ENCODE results near the gene OR11A1.
"Not testable (repeated sequence)": the region's sequence is repeated elsewhere in the genome, so short reads cannot be mapped to it uniquely, and the experiment has no call there.

The OR11A1 gene

DNA sequence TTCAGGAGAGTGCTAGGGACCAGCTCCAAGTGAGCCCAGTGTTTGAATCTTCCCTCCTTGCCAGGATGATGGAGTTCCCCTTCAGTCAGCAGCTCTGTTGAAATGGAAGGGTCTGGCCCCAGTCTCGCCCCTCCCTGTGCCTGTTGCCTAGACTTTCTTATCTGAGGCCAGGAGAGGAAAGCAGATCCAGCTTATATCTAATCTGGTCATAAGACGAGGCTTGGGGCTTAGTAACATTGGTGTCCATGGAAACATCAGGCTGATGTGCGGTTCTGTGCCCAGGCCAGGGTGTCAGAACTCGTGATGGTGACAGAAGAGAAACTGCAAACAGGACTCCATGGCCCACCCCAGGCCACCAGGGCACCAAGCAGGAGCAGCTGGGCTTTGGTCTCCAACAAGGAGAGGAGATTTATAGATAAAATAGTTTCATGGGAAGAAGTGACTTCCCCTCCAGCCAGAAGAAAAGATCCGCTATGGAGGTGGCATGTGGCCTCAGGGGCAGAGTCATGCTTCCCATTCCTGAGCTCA, 21.1 kb upstream of the OR11A1 start:
- DNase-seq: no peak

DNA sequence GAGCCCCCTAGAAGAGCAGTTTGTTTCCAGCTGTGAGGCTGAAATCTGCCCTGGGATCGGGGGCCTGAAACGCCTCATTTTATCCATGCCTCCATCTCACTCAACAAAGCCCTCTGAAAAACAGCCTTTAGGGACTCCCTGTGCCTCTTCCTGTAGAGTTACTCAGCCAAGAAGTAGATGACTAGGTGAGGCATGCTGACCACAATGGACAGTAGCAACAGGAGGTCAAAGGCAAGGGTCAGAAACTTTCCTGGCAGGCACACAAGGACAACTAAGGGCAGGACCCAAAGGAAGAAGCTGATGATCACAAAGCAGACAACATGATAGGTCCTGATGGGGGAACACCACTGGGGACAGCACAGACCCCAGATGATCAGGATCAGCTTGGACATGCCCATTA, 18.1 kb upstream of the OR11A1 start:
- DNase-seq: no peak

DNA sequence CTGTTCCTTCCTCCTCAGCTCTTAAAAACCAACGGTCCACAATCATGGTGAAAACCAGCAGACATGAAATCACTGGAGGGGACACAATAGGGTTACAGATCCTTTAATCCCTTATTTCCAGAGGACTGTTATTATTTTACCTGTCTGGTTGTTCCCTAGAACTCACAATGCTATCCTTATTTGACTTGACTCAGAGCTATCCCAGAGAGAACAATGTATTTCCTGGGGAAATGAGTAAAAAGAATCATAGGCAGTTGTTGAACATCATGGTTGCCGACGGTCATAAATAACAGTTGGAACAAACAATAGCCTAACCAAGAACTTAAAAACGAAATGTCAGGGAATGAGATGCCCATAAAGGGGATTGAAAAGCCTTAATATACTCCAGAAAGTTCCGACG, 9.4 kb upstream of the OR11A1 start:
- no peak for DNase-seq

DNA sequence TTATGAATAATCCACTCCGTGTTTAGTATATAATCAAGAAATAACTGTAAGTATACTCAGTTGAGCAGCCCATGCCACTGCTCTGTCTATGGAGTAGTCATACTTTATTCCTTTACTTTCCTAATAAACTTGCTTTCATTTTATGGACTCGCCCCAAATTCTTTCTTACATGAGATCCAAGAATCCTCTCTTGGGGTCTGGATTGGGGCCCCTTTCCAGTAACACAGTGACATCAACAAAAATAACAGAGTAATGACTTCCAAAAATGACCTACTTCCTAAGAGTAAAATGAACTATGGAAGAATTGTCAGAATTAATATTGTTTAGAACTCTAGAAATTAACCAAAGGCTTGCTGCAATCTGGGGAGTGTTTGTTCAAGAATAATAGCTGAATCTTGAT, 8.9 kb upstream of the OR11A1 start:
- no peak for DNase-seq

DNA sequence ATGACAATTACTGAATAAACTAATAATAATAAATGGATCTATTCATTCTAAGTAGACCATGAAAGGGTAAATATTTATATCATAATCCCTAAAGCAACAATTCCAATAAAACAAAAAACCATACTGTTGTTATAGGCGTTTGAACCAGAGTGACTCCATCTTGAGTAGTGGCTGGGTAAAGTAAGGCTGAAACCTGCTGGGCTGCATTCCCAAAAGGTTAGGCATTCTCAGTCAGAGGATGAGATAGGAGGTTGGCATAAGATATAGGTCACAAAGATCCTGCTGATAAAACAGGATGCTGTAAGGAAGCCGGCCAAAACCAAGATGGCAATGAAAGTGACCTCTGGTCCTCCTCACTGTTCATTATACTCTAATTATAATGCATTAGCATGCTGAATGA, 8.4 kb upstream of the OR11A1 start:
- no peak for DNase-seq

DNA sequence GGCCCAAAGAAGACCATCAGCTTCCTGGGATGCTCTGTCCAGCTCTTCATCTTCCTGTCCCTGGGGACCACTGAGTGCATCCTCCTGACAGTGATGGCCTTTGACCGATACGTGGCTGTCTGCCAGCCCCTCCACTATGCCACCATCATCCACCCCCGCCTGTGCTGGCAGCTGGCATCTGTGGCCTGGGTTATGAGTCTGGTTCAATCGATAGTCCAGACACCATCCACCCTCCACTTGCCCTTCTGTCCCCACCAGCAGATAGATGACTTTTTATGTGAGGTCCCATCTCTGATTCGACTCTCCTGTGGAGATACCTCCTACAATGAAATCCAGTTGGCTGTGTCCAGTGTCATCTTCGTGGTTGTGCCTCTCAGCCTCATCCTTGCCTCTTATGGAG, 5.2 kb upstream of the OR11A1 start:
- DNase-seq: no peak

DNA sequence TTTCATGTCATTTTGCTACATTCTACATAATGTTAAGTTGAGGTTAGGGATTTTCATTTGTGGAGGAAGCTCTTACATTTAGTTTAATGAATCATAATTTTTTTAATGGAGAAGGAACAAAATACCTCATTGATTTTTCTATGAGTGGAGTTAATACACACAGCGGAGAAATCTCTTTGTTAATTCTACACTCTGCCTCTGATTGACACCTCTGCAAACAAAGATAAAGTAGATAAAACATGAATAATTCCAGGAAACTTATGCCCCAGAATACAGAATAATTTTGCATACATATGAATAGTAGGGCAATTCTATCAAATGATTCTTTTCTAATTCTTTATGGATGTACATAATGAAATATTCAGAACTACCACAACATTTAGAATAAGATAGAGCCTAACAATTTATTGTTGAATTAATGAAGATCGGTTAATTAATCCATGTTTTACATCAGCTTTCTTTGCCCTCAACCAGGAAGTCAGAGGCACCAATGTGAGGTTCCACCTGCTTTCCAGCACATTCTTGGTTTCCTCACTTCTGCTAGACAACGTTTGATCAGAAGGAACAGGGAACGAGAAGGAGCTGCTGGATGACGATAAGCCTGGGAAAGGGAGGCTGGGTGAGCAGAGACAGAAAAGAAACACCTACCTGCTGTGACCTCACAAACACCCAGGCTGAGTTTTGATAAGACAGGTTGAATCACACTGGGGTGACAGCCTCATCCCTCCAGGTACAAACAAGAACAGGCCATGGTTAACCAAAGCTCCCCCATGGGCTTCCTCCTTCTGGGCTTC, 4.3 kb upstream of the OR11A1 start:
- DNase-seq: no peak

DNA sequence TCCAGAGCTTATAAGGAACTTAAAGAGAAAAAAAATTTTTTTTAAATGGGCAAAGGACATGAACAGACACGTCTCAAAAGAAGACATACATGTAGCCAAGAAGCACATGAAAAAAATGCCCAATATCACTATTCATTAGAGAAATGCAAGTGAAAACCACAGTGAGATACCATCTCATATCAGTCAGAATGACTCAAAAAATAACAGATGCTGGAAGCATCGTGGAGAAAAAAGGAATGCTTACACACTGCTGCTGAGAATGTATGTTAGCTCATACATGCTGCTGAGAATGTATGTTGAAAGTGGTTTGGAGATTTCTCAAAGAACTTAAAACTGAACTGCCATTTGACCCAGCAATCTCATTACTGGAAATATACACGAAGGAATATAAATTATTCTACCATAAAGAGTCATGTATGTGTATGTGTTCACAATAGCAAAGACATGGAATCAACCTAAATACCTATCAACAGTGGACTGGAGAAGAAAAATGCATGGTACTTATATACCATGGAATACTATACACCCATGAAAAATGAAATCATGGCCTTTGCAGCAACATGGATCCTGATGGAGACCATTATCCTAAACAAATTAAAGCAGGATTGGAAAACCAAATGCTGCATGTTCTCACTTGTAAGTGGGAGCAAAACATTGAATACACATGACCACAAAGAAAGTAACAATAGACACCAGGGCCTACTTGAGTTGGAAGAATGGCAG, 5.2 kb downstream of the OR11A1 start:
- no peak for DNase-seq

DNA sequence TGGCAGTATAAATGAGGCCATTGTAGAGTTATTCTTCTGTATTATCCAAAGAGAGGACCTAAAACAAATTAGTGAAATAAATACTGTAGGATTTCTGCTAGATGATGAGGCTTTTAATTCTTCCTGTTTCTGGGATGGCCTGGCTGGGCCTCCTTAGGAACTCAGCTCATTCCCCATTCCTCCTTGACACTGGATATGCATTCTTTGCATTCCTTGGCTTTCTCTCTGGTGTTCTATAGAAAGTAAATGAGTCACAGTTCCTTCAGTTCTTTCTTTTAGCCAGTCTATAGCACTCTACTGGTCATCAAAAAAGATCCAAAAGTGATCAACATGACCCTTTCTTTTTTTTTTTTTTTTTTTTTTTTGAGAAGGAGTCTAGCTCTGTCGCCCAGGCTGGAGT, 9.2 kb downstream of the OR11A1 start:
- no peak for DNase-seq

DNA sequence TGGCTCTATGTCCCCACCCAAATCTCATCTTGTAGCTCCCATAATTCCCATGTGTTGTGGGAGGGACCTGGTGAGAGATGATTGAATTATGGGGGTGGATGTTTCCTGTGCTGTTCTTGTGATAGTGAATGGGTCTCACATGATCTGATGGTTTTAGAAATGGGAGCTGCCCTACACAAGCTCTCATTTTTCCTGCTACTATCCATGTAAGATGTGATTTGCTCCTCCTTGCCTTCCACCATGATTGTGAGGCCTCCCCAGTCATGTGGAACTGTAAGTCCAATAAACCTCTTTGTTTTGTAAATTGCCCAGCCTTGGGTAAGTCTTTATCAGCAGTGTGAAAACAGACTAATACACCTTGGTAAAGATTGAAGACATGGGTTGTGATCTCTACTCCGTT, 12.8 kb downstream of the OR11A1 start:
- not testable (repeated sequence) for DNase-seq

DNA sequence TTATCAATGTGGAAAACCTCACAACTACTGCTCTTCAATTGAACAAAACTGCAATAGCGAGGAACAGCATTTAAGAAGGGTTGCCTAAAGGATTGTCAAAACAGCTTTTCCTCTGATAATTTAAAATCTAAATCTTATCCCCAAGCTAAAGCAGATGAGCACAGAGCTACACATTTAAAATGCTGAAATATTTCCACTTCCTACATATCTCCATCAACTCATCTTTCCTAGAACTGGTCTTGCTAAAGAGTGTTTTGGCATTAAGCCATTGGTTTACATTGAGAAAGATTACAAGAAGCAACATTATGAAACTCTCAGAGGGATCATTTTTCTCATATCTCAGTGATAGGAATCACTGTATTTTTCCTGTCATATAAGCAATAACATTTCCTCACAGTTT, 14.2 kb downstream of the OR11A1 start:
- no peak for DNase-seq

DNA sequence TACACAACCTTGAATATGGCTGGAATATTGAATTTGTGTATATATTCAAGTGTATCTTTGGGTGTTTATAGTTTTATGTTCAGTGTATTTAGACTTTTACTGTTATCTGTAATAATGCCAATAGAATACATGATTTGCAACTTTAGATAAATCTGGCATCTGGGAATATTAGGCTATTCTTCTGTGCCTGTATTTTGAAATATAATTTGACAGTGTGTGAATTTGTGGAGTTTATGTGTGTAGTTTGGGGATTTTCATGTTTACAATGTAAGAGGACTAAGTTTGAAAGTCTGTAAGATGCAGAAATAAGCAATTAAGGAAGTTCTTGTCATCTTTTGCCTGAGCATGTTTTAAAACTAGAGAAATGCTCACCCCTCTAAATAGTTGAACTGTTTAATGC, 17.9 kb downstream of the OR11A1 start, which contains the start of gene OR10C1:
Gene OR10C1, plus strand, starts transcription at position 301 of the 400 bp plus-strand sequence. CDS start 710 bp downstream, outside the sequence.
- no peak for DNase-seq

DNA sequence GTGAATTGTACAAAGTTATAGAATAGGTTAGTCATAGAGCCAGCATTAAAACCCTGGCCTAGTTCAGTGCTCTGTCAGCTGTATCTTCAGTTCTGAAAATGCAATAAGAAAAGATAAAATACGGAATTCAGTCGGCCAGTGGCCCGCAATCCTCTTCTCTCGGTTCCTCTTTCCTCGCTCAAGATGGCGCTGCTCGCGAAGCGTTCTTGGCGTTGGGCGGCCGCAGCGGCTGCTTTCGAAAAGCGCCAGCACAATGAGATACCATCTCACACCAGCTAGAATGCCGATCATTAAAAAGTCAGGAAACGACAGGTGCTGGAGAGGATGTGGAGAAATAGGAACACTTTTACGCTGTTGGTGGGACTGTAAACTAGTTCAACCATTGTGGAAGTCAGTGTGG, 20.1 kb downstream of the OR11A1 start:
- not testable (repeated sequence) for DNase-seq

DNA sequence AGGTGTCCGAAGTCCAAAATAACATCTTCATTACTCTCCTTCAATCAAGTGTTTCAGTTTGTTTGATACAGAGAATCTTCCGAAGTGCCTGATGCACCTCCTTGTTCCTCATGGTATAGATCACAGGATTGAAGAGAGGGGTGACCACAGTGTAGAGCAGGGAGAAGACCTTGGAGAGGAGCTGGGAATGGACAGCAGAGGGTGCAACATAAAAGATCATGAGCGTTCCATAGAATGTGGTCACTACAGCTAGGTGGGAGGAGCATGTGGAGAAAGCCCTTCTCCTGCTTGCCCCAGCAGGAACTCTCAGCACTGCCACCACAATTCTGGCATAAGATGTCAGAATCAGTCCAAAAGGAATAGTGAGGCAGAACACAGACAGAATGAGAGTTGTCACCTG, 30.2 kb downstream of the OR11A1 start:
- DNase-seq: no peak

DNA sequence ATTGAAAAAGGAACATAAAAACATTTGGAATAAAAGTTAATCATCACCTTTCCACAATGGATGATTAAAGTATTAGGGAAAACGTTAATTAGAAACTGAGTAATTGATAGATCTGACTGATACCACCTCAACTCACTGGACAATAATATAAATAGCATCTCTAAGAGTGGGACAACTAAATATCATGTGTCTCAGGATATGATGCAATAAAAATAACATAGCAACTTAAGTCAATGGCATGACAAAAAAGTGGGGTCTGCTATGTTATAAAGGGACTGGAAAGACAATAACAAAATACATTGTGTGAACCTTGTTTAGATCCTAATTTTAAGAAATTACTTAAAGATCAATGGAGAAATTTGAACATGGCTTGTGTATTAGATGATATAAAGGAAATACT, 31.8 kb downstream of the OR11A1 start:
- no peak for DNase-seq

DNA sequence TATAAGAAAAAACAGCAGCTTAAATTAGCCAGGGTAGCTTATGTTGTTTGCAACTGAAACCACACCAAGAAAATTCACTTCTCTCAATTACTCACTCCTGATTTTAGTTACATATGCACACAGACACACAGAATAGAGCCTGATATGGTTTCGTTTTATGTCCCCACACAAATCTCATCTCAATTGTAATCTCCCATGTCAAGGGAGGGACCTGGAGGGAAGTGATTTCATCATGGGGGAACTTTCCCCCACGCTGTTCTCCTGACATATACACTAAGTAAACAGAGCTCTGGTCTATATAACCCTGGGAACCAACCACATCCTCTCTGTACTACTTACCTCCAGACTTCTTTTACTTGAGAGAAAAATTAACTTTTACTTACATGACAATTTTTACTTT, 32.3 kb downstream of the OR11A1 start:
- no peak for DNase-seq

DNA sequence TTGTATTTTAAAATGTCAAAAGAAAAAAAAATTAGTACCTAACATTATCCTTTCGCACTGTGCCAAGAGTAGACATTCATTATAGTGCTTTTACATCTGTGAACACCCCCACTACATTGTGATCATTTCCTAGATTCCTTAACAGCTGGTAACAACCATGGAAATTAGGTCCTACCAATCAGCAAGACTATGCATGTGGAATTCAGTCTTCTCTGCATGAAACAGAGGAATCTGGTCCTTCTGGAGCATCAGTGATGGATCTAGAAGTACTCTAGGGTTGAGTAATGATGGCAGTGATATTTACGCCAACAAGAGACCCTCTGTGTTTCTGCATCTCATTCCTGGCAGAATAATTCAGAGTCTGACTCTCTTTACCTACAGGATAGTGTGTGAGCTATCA, 32.7 kb downstream of the OR11A1 start:
- no peak for DNase-seq

DNA sequence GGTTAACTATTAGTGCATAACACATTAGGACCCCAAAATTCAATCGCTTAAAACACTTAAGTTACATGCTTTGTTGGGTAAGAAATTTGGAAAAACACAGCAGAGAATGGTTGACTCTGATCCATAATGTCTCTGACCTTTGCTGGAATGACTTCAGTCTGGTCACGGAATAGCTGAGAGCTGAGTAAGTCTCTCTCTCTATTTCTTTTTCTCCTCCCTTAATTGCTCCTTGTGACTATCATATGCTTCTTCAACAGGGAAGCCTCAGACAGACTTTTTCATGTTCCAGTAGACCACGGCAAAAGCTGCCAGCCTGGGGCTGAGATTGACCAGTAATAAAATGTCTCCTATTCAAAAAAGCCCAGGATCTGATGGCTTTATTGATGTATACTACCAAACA, 37.4 kb downstream of the OR11A1 start:
- no peak for DNase-seq

DNA sequence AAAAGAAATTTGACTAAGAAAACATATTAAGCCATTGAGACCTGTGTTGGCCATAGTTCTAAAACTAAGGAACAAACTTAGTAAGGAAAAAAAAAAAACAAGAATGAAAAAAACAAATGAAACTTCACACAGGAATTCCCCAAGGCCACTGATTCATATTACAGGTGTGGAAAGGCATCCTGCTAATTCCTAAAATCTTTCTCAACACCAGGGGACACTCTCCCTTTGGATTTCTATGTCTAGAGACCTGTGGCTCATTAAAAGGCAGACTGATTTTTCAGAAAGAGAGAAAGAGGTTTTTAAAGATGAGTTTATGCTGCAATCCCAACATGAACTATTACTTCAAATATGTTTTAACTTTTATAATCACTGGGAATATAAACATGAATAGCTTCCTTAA, 42.3 kb downstream of the OR11A1 start, which contains the start of gene OR12D1:
Gene OR12D1, plus strand, starts transcription at position 341 of the 400 bp plus-strand sequence.
- DNase-seq: no peak

DNA sequence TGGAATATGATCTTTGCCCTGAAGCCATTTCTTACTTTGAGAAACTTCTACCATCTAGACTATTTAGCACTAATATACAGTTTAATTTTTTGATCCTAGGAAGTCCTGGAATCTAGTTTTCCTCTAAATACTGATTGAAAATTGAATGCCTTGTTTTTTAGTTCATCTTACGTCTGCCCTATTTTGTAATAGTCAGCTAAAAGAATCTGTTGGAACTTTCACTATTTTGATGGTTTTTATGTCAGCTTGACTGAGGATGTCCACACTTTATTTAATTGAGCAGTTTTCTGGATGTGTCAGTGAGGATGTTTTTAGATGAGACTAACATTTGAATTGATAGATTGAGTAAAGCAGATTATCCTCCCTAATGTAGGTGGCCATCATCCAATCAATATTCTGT, 53.1 kb downstream of the OR11A1 start:
- DNase-seq: no peak

DNA sequence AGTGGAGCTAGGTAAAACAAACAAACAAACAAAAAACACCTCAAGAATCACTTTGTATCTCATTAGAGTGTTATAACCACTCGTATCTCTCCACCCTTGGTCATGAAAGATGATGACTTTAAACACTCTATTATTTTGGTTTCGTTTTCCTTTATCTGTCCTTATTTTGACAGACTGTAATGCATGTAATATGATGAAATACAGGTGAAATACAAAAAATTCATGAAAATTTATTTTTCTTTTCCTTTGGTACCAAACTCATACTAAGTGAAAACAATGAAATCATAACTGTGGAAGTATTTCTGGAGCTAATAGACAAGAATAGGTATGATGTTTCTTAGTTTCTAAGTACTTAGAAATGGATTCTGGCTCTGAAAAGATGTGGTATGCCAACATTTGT, 57.3 kb downstream of the OR11A1 start:
- DNase-seq: no peak

DNA sequence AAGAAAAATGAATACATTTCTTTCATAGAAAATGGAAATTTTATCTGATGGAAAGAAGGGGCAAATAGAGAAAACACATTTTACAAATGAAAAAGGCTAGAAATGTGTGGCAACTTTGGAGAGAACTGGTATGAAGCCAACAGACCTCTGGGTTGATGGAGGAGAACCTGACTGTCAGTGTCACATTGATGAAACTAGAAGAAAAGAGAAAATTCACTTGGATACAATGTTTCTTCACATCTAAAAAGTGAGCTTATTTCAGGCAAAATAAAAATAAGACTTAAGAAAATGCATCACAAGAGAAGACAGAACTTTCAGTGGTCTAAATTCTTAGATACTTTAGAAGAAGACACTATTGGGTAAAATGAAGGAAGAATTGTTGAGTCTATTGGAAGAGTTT, 61.5 kb downstream of the OR11A1 start, which contains the start of gene OR12D2:
Gene OR12D2, plus strand, starts transcription at position 301 of the 400 bp plus-strand sequence. CDS start 1,069 bp downstream, outside the sequence.
- no peak for DNase-seq

DNA sequence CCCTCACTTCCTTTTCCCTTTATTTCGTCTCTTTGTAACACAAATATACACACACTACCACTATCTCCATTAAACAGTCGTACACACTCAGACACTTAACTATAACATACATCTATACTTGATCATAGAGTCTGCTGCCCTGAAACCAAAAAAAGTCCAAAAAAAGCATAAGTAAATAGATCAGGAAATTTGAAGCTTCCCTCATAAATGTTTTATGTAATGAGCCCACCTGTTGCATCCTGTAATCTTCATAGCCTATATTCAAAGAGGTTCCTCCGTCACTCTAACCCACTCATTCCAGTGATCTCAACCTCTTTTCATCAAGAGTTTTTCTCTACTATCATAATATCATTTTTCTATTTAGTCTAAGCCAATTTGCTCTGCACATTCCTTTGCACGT, 68.3 kb downstream of the OR11A1 start:
- DNase-seq: no peak

DNA sequence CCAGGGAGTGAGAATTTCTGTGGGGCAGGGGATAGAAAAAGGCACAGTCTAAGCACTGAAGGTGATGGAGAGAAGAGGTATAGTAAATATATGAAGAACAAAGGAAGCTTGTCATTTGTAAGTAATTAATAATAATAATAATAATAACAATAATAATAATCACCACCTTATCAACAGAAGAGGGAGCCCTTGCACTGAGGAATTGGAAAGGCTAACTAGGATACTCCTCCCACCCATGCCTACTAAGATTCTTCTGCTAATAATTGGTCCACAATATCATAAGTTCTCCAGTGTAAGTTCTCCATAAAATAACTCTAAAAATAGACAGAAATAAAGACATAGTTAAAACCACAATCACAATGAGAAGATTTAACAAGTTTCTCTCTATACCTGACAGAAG, 80.9 kb downstream of the OR11A1 start:
- DNase-seq: no peak

Measured in midbrain (tissue), 1 donor.